ENCODE results near the gene ZBED5.
"Not testable (repeated sequence)": the region's sequence is repeated elsewhere in the genome, so short reads cannot be mapped to it uniquely, and the experiment has no call there.

The ZBED5 gene

GRCh38 chr11:10836884-10837283, 21.0 kb downstream of the ZBED5 start:
- not testable (repeated sequence) for DNase-seq

GRCh38 chr11:10829139-10829538, 28.7 kb downstream of the ZBED5 start:
- no peak for DNase-seq

GRCh38 chr11:10828402-10828801, 29.5 kb downstream of the ZBED5 start:
- no peak for DNase-seq

DNA sequence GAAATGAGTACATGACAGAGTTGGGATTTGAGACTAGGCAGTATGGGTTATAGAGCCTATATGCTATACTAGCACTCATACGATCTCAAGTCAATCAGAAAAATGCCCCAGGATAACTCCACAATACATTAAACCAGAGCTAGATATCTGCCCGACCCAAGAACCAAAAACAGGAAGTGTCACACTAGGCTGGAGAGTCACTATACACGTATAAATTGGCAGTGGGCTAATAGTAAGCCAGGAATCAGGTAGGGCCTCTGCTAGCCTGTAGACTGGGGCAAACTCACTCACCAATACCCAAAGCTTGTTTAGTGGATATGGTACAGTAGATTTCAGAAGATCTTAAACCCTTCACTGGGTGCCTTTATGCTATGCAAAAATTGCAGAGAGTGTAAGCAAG, 33.0 kb downstream of the ZBED5 start:
- no peak for DNase-seq

DNA sequence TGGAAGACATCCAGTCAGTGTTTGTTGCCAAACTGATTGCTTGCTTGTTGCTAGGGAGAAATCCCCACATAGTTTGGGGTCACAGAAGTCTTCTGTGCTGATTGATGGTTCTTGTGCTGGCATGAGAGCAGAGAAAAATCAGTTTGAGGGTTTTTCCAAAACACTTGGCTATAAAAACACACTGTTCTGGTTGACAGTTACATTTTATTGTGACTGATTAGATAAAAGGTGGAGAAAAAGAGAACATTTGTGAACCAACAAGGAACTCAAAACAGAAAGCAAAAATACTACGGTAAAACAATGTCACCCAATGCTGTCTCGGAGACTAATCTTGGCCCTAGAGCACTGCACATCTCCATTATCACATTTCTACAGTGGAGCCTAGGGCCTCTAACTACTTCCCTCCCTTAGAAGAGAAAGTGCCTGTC, 34.7 kb downstream of the ZBED5 start:
- no peak for DNase-seq

- DNase-seq, result not testable (repeated sequence)
Observed at GRCh38 chr11:10822491-10822890, 35.4 kb downstream of the ZBED5 start.

- DNase-seq, result no peak
Observed at GRCh38 chr11:10818594-10818993, 39.3 kb downstream of the ZBED5 start.

- DNase-seq, result no peak
Observed at GRCh38 chr11:10813945-10814344, 43.9 kb downstream of the ZBED5 start.

DNA sequence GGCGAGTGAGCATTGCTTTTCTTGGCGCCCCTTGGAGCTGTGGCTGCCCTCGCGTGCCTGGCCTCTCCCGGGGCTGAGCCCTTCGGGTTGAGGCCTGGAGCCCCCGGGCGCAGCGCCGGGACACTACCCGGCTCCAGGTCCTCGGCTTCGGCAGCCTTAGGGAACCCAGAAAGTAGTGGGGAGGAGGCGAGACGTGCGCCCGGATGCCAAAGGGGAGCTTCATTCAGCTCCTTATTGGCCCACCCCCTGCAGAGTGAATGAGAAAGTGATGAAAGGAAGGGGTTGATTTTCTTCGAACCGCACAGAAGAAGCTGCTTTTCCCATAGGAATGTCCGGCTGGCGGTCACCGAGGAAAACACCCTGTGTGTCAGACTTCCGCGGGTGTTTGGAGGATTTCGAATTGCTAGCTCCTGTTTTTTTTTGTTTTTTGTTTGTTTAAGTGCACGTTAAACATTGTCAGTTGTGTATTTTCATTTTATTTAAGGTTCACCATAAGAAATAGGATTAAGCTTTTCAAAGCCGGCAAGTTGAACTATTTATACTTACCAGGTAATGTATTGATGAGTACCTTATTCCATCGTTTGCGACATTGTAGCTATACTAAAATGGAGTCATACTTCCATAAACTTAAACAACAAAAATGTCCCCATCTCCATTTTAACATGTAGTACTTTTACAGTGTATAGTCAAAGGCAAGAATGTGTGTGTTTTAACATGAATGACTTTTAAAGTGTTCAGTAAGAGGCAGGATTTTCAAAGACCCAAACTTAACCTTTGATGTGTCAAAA, 48.3 kb downstream of the ZBED5 start:
- DNase-seq, result peak; percentile 38

DNA sequence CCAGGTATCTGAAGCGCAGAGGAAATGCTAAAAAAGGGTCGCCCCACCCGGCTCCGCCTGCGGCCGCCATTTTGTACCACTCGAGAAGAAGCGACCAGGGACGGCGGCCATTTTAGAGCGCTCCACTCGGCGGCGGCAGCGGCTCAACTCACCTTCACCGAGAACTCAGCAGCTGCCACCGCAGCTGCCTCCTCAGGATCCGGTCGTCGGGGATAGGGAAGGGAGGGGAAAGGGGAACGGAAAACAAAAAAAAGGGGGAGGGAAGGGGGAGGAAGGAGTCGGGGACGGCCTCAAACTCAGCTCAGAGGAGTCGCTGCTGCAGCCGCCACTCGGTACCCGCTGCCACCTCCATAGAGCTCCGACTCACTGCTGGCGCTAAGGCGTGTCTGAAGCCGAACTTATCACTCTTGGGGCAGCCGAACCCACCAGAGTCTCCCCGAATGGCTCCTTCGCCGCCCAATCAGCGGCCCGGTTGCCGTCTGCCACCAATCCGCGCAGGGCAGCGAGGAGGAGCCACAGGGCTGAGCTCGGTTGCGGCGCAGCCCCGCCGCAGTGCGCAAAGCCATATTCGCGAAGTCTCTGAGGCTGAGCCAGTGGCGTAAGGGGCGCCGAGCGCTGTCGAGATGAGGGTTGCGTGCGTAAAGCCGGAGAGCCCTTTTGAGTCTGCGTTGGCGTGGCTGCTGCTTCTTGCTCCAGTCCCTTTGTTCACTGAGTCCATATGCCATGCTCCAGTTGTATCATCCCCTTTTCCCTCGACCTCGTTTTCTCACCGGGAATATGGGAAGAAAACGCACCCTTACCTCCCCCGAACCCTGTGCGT, 49.1 kb downstream of the ZBED5 start, which contains the start of gene EIF4G2:
Gene EIF4G2 (minus strand): TSS at position 374 of the 820 bp plus-strand sequence.
- DNase-seq, result peak; percentile 94

DNA sequence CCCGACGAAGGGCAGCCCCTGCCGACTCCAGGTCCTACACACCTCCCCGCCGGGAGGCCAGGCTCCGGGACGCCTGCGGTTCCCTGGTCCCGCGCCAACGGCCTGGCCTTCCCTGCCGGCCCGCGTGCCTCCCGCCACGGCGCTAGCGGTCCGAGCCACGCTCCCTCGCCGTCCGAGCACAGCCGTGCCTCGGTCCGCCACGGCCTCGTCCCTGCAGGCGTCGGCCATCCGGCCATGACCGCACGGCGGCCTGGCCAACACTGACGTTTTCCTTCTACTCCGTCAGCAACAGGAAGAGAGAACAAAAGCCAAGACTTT, 49.7 kb downstream of the ZBED5 start:
- DNase-seq, result no peak

- no peak for DNase-seq
Observed at GRCh38 chr11:10807493-10808234, 50.2 kb downstream of the ZBED5 start.

DNA sequence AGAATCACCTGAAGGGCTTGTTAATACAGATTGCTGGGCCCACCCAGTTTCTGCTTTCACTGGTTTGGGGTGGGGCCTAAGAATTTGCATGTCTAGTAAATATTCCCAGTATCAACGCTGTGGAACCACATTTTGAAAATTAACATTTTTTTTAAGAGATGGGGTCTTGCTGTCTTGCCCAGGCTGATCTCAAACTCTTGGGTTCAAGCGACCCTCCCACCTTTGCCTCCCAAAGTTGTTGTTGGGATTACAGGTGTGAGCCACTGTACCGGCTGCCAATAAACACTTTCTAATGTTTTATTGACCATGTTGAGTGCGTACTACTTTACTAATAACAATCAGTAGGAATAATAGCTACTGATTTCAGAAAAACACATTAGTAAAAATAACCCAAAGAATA, 51.6 kb downstream of the ZBED5 start:
- DNase-seq, result no peak

DNA sequence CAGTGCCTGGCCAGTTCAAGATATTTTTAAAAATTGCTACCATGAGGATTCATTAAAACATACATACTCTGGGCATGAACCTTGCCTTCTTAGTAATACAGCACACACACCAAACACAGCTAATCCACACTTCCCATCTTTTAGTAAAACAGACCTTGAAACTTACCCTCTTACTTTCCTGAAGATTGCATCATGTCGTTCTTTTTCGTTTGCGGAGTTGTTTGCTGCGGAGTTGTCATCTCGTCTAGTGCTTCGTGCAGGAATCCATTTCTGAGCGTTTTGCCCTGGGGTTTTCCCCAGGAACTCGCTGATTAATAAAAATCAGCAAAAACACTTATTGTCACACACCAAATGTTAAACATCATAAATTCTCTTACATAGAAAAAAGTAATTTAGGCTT, 52.1 kb downstream of the ZBED5 start:
- DNase-seq, result no peak

GRCh38 chr11:10803676-10804075, 54.2 kb downstream of the ZBED5 start:
- no peak for DNase-seq
